PC-9 (cell line): ENCODE measurements around the gene IQGAP3.

ENCODE experiments used
- CTCF ChIP-seq: fragments of 200-600 bp; sonication (generic); conservative IDR thresholded peaks from 2 replicates; pipeline ENCODE4 v1.6.1; 2017; ENCODE audit warnings: mixed run types, antibody characterized with exemption, mild to moderate bottlenecking, moderate library complexity
- EZH2 ChIP-seq: fragments of 200-600 bp; sonication (generic); IDR thresholded peaks from 2 replicates; pipeline ENCODE4 v1.8.0; 2017; ENCODE audit warnings: antibody characterized with exemption, low read depth

- no peak for TF ChIP-seq CTCF
- TF ChIP-seq EZH2: no peak
Measured at GRCh38 chr1:156547434-156547833, 24.9 kb downstream of the IQGAP3 start.
